G401.6 (cell line): Measurements from ENCODE around the gene PRSS48.
A peak's percentile ranks its signal among the peaks of the same experiment; 100 is the strongest.
"Not testable (repeated sequence)": the region's sequence is repeated elsewhere in the genome, so short reads cannot be mapped to it uniquely, and the experiment has no call there.

Source experiments
- FAIRE-seq: peaks from 2 replicates; lab custom pipeline; 2012; peaks lifted over from hg19 to GRCh38; lab: Jason Lieb, UNC

The PRSS48 gene

DNA sequence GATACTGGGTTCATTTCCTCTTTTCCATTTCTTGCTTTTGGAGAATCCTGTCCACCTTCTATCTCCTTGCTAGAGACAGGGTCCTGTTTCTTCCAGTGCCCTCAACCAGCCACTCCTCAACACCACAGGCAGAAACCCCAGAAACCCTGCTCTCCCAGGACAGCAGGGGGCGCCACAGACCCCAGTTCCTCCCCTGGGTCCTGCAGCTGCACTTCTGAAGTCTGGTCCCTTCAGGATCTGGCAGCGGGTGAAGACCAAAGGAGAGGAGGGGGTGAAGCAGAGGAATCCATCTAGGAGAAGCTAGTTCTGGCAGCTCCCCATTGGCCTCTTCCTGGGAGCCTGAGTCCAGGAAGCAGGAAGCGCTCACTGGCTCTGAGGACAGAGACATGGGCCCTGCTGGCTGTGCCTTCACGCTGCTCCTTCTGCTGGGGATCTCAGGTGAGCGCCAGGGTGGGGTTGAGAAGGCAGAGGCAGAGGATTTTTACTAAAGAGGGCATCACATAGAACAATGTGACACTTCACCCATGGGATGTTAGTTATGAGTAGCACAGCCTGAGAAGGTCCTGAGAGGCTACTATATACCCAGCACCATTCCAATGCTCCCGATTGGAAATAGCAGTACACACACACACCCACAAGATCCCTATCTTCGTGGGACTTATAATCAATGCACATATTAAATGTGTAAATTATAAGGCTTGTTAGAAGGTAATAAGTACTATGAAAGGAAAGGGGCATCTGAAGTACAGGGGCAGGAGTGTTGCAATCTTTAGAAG, at the start of gene PRSS48:
TSS of gene PRSS48 (plus strand) at position 375 of the 776 bp plus-strand sequence. CDS start at position 387, 12 bp downstream.
- FAIRE-seq = no peak

GRCh38 chr4:151227172-151227571, 49.8 kb upstream of the PRSS48 start:
- FAIRE-seq = peak; percentile 69

- FAIRE-seq = no peak
Measured at GRCh38 chr4:151227731-151228130, 49.2 kb upstream of the PRSS48 start.

- FAIRE-seq = no peak
Measured at GRCh38 chr4:151228189-151229119, 48.5 kb upstream of the PRSS48 start.

- FAIRE-seq = no peak
Measured at GRCh38 chr4:151231915-151232595, 44.9 kb upstream of the PRSS48 start.

- no peak for FAIRE-seq
Measured at GRCh38 chr4:151233600-151233999, 43.4 kb upstream of the PRSS48 start.

DNA sequence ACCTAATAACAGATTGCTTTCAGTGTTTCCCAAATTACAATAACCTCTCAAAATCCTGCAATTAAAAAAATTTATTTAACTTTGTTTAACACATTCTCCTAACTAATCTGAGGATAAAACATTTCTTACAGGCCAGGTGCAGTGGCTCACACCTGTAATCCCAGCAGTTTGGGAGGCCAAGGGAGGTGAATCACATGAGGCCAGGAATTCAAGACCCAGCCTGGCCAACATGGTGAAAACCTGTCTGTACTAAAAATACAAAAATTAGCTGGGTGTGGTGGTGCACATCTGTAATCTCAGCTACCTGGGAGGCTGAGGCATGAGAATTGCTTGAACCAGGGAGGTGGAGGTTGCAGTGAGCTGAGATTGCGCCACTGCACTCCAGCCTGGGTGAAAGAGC, 41.6 kb upstream of the PRSS48 start:
- not testable (repeated sequence) for FAIRE-seq

DNA sequence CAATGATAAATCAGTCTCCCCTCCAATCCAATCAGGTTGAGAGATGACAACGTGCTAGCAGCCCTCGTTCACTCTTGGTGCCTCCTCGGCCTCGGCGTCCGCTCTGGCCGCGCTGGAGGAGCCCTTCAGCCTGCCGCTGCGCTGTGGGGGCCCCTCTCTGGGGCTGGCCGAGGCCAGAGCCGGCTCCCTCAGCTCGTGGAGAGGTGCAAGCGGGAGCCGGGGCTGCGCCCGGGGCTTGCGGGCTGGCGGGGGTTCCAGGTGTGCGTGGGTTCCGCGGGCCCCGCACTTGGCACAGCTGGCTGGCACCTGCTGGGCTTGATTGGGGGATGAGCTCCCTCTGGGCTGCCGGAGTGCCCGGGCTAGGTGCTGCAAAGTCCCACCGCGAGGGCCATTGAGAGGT, 40.9 kb upstream of the PRSS48 start:
- FAIRE-seq = no peak

- no peak for FAIRE-seq
Measured at GRCh38 chr4:151238477-151238876, 38.5 kb upstream of the PRSS48 start.

GRCh38 chr4:151239608-151240007, 37.4 kb upstream of the PRSS48 start:
- FAIRE-seq = no peak

GRCh38 chr4:151242305-151242704, 34.7 kb upstream of the PRSS48 start:
- FAIRE-seq = no peak

DNA sequence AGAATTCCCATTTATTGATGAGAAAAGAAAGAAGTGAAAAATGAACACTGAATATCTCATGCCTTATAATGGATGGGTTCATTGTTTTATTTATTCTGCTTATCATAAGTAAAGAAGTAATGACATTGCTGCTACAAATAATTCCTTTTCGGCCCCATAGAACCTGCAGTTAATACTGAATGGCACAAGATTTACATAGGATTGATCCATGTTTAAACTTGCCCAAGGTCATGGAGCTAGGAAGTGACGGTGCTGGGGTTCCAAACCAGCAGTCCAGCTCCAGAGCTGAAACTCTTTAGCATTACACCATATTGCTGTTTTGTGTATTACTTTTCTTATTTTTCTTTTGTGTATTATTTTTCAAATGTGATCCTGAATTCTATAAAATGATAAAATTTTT, 30.2 kb upstream of the PRSS48 start:
- no peak for FAIRE-seq

DNA sequence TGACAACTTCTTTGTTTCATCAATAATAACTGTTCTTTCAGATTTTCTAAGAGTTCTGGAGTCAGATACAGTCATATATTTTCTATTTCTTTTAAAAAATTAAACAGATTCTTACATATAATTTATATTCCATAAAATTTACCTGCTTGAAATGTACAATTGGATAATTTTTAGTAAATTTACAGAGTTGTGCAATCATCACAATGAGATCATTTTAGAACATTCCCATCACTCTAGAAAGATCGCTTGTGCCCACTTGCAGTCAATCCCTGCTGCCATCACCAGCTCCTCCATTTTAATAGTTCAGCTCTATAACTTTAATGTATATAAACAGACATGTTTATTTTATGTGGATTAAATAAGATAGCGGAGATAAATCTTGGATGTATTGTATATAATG, 29.6 kb upstream of the PRSS48 start:
- FAIRE-seq = peak; percentile 15

DNA sequence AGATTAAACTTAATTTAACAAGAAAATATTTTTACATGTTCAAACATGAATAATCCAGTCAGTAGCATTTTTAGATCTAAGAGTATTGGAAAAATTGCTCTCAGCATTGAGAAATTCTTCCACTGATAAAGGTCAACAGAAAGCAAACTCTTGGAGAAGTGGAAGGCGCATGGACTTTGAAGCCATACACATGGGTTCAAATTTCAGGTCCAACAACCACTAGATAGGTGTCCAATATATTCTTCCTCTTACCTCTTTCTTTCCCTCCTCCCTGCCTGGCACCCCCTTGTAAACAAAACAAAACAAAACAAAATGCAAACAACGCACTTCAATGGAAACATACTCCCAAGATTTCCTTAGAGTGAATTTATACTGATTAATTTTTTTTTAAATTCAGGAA, 28.4 kb upstream of the PRSS48 start:
- peak; percentile 45 for FAIRE-seq

DNA sequence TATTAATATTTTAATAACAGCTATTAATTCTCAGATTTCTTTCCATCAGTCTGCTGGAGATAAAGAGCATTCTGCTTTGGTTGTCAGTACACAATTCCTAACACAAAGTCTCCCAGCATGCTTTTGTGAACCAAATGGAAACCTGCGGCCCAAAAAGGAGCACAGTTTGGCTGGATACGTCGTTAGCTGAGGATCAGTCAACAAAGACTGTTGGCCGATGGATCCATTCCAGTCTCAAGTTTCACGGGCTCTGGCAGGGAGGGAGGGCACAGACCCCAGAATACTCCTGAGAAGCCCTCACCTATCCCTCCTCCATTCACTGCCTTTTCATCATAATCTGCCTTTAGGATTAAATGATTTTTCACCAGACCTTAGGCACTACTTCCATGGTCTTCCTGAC, 26.3 kb upstream of the PRSS48 start:
- no peak for FAIRE-seq

DNA sequence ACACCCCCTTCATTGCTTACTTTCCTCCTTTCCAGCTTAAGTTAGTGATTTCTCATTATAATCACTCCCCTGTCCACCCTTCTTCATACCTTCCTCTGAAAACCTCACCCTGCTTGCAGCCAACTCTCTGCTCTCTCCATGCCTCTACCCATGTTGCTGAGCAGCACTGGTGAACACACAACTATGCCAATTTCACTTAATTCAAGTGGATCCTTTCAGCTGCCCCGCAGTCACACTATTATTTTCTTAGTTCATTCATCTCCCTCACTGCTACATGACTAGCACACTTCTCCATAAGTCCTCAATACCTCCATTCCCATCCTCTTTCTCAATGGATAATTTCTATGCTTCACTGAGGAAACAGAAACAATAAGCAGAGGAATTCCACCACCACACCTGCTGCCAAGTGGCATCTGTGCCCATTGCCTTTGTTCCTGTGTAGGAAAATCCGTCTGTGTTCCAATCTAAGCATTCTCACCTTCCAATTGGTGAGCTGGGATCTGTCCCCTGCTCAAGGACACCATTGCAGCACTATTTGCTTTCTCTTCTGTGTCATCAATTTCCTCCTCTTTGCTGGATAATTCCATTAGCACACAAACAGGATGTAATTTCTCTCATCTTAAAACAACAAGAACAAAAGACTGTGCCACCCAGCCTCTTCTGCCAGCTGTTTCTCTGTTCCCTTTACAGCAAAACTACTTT, 25.2 kb upstream of the PRSS48 start:
- no peak for FAIRE-seq

DNA sequence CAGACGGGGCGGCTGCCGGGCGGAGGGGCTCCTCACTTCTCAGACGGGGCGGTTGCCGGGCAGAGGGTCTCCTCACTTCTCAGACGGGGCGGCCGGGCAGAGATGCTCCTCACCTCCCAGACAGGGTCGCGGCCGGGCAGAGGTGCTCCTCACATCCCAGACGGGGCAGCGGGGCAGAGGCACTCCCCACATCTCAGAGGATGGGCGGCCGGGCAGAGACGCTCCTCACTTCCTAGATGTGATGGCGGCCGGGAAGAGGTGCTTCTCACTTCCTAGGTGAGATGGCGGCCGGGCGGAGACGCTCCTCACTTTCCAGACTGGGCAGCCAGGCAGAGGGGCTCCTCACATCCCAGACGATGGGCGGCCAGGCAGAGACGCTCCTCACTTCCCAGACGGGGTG, 21.7 kb upstream of the PRSS48 start:
- not testable (repeated sequence) for FAIRE-seq

- FAIRE-seq = not testable (repeated sequence)
Measured at GRCh38 chr4:151255680-151256079, 21.3 kb upstream of the PRSS48 start.

DNA sequence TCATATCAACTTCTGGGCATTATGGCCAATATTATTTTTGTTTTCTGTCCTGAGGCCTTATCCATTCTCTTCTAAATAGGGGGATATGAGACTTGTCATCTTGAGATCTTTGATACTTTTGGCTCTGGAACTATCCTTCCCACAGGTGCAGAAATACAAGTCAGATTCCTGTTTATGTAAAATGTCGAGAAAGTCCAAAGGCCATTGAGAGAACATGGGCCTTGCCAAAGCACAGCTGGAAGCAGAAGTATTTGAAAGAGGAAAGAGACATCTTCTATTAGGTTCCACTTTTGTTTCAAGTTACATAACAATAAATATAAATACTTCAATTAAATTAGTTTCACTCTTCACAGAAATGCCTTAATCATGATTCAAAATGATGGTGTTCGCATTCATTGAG, 20.8 kb upstream of the PRSS48 start:
- FAIRE-seq = no peak

GRCh38 chr4:151257704-151258103, 19.3 kb upstream of the PRSS48 start:
- FAIRE-seq = no peak

DNA sequence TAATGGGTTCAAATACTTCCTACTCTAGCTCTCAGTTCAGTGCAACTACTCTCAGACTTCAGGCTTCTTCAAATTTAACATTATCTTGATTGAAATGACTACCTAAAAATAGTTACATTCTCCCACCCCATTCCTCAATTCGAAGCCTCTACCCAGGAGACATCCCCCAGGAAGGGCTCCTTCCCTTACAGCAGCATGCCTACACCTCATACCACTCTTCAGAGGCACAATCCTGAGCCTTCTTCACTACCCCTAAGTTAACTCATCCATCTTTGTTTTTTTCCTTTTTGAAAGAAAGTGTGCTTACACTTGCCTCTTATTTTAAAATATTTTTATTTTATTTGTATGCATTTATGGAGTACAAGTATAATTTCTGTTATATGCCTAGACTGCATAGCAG, 17.2 kb upstream of the PRSS48 start:
- no peak for FAIRE-seq

DNA sequence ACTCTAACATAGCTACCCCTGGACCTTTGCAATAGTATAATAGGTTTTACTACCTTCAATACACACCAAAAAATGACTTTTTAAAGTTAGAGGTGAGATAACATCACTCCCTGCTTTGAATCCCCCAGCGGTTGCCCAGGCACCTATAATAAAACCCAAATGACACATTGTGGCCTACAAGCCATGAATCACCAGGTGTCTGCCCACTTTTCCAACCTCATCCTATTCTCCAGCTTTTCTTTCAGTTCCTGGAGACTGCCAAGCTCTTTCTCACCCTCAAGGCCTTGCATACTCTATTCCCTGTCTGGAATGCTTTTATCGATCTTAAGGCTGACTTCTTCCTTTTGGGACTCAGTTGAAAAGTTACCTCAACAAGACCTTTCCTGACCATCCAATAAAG, 16.4 kb upstream of the PRSS48 start:
- no peak for FAIRE-seq
